Endothelial cell of umbilical vein (primary cell): ENCODE measurements around the gene SUPT3H. TPM values are rescaled to one million over a fixed set of nuclear protein-coding genes. Genes with fewer than 3 reads are reported as not detected.

ENCODE experiments used
- BruUV-seq: library from RNA; stranded (reverse); fragments of 400-500 nt; replicated peaks from 2 replicates; lab custom pipeline; 2021; lab: Mats Ljungman, UMichigan
- CTCF ChIA-PET: fragments of 300-600, 350-600 bp; sonication (Branson Sonifier 250); formaldehyde crosslinking; loops from one replicate; lab custom pipeline; 2021; ENCODE audit warnings: antibody characterized with exemption, inconsistent platforms; lab: Charles Lee
- POLR2A ChIA-PET: fragments of 300-600, 350-600 bp; sonication (Branson Sonifier 250); formaldehyde crosslinking; loops from one replicate; lab custom pipeline; 2021; ENCODE audit warnings: antibody characterized with exemption, inconsistent platforms; lab: Charles Lee
- DNase-seq: peaks from one replicate; pipeline ENCODE4 v3.0.0-alpha.2; 2011; ENCODE audit warnings: low read depth, low spot score
- FAIRE-seq: peaks from 2 replicates; lab custom pipeline; 2011; peaks lifted over from hg19 to GRCh38; lab: Jason Lieb, UNC
- H2AFZ ChIP-seq: 2 replicates; pipeline ENCODE4 v1.6.0; 2012; ENCODE audit warnings: low read depth, low read length, control low read depth, inconsistent platforms
- H3K27ac ChIP-seq: 2 replicates; pipeline ENCODE4 v1.5.1; 2011; ENCODE audit warnings: low read depth, mild to moderate bottlenecking, control low read depth, low read length, moderate library complexity; ENCODE audit not compliant: insufficient read depth
- H3K27me3 ChIP-seq, 2 experiments: 2 replicates each; pipeline versions ENCODE4 v1.6.0 to v1.6.1; 2011; ENCODE audit warnings: low read length in 2 of 2, mixed read lengths in 1 of 2; ENCODE audit not compliant: control insufficient read depth in 2 of 2, insufficient read depth in 2 of 2
- H3K36me3 ChIP-seq, 2 experiments: 2 replicates in 1 of 2; 3 replicates in 1 of 2; pipeline ENCODE4 v1.5.1; 2011; ENCODE audit warnings: low read length in 2 of 2, mild to moderate bottlenecking in 1 of 2, moderate library complexity in 1 of 2; ENCODE audit not compliant: control insufficient read depth in 2 of 2, insufficient read depth in 2 of 2; ENCODE audit errors: extremely low read depth in 1 of 2
- H3K4me1 ChIP-seq: 3 replicates; pipeline ENCODE4 v1.5.1; 2011; ENCODE audit warnings: mild to moderate bottlenecking, low read length; ENCODE audit not compliant: control insufficient read depth, insufficient read depth; ENCODE audit errors: extremely low read depth
- H3K4me2 ChIP-seq: 2 replicates; pipeline ENCODE4 v1.6.1; 2011; ENCODE audit warnings: low read length, control low read depth, mixed read lengths; ENCODE audit not compliant: insufficient read depth
- H3K4me3 ChIP-seq, 3 experiments: fragments of 200-600 bp in 1 of 3; sonication (generic), shearing (Covaris generic) in 1 of 3; replicated peaks in 1 of 3; 2 replicates each; pipeline ENCODE4 v1.5.1; 2011 to 2016; ENCODE audit warnings: control low read depth in 3 of 3, low read length in 3 of 3, mild to moderate bottlenecking in 2 of 3, inconsistent platforms in 1 of 3, low read depth in 1 of 3, moderate library complexity in 1 of 3; ENCODE audit not compliant: insufficient read depth in 1 of 3
- H3K79me2 ChIP-seq: 2 replicates; pipeline ENCODE4 v1.6.0; 2012; ENCODE audit warnings: low read length, inconsistent platforms; ENCODE audit not compliant: control insufficient read depth, insufficient read depth
- H3K9ac ChIP-seq: replicated peaks from 2 replicates; pipeline ENCODE3; 2011; ENCODE audit warnings: low read length, control low read depth; ENCODE audit not compliant: insufficient read depth; ENCODE audit errors: extremely low read depth
- H3K9me1 ChIP-seq: replicated peaks from 3 replicates; pipeline ENCODE4 v1.6.0; 2011; ENCODE audit warnings: mild to moderate bottlenecking, low read length; ENCODE audit not compliant: control insufficient read depth, insufficient read depth; ENCODE audit errors: extremely low read depth
- H3K9me3 ChIP-seq: replicated peaks from 2 replicates; pipeline ENCODE4 v1.5.1; 2012; ENCODE audit warnings: low read length, inconsistent platforms; ENCODE audit not compliant: control insufficient read depth, insufficient read depth
- H4K20me1 ChIP-seq: replicated peaks from 2 replicates; pipeline ENCODE3; 2011; ENCODE audit warnings: mild to moderate bottlenecking, low read length; ENCODE audit not compliant: control insufficient read depth, insufficient read depth; ENCODE audit errors: extremely low read depth
- GATA2 ChIP-seq: IDR thresholded peaks from 2 replicates; pipeline ENCODE4 v1.7.0; 2011; ENCODE audit warnings: low read depth, mild to moderate bottlenecking, moderate library complexity, mixed read lengths, low read length; ENCODE audit not compliant: insufficient read length, insufficient read depth
- MAX ChIP-seq: IDR thresholded peaks from 2 replicates; pipeline ENCODE4 v1.6.1; 2011; ENCODE audit not compliant: insufficient read depth, insufficient read length
- MYC ChIP-seq: IDR thresholded peaks from one replicate; pipeline ENCODE4 v1.6.1; 2011; ENCODE audit warnings: mild to moderate bottlenecking, low read depth, low read length
- POLR2A ChIP-seq: IDR thresholded peaks from 2 replicates; pipeline ENCODE4 v1.6.1; 2012; ENCODE audit warnings: low read depth, mild to moderate bottlenecking, control low read depth, low read length
- dilution Hi-C: fragments of 300-500 bp; cut with MboI; formaldehyde crosslinking; loops from one replicate; pipeline ENCODE4 v1.15.0; 2019; ENCODE audit warnings: low sequenced_read_pairs; ENCODE audit not compliant: extremely low pct_ligation_motif_present
- intact Hi-C: fragments of 100-400 bp; cut with micrococcal nuclease; formaldehyde crosslinking; loops from one replicate; pipeline ENCODE4 v1.10.0; 2022
- polyA plus RNA-seq, 4 experiments: library from polyadenylated mRNA; depleted of rRNA in 3 of 4; stranded (reverse) in 3 of 4; unstranded in 1 of 4; fragments of >200 nt; gene quantifications; 2 replicates each; pipeline versions ENCODE4 v1.2.1 to v1.2.3, GENCODE V29; 2011 to 2012; ENCODE audit warnings: missing spikeins in 1 of 4
- total RNA-seq: library from RNA; stranded (reverse); gene quantifications from 2 replicates; pipeline ENCODE4 v1.2.3, GENCODE V29; 2021

The SUPT3H gene
- total and polyA plus RNA-seq, 2 donors (not counting 3 experiments of a cell fraction or from before 2014, with no cell fraction given): 8.3 to 9.8 TPM

DNA sequence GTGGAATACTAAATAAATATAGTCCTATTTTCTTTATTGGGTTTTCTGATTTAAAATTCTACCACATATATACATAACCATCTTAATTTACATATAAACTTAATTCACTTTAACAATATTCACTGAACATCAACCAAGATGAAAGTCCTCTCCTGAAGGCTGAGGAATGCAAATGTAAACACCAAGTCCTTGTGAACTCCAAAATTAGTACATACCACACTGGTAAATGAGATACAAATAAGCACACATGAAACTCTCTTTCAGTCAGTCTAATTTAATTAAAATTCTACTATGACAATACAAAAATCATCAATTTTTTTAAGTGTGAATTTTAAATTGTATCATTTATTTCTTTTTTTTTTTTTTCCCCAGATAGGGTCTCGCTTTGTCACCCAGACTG is 254.7 kb downstream of the SUPT3H start:
- dilution Hi-C loops: no loop called here
- no TSS peak for BruUV-seq
- POLR2A ChIA-PET: no interaction called here

GRCh38 chr6:45118754-45119153 is 259.0 kb downstream of the SUPT3H start:
- Histone ChIP-seq H4K20me1 (no peaks in the 10 kb centered on the region), H3K9me3 (no peaks in the 10 kb centered on the region), H3K4me2 (no peak overlapping the region), H3K4me3 (no peak overlapping the region), H3K9me1 (no peaks in the 10 kb centered on the region), H3K4me1 (no peaks in the 10 kb centered on the region), H3K36me3 (no peaks in the 10 kb centered on the region), H3K27me3 (no peaks in the 10 kb centered on the region), H3K9ac (no peak overlapping the region), H3K27ac (no peak overlapping the region), H3K79me2 (no peaks in the 10 kb centered on the region), H2AFZ (no peak overlapping the region)
- no peak for TF ChIP-seq GATA2
- no peak for TF ChIP-seq POLR2A
- no peak for TF ChIP-seq MAX
- intact Hi-C loops (no loop called here), dilution Hi-C loops (no loop called here)
- ChIA-PET CTCF (no interaction called here), POLR2A (no interaction called here)
- no peak for FAIRE-seq
- no peak for DNase-seq
- BruUV-seq: no TSS peak

More for the DNA sequence above, 254.7 kb downstream of the SUPT3H start:
- Histone ChIP-seq H3K79me2 (no peaks in the 10 kb centered on the region), H3K4me3 (no peak overlapping the region), H4K20me1 (no peaks in the 10 kb centered on the region), H3K36me3 (no peaks in the 10 kb centered on the region), H3K9me3 (no peaks in the 10 kb centered on the region), H3K27me3 (no peaks in the 10 kb centered on the region), H3K9ac (no peak overlapping the region), H2AFZ (no peak overlapping the region), H3K9me1 (peaks cover 2% of the 10 kb centered on the region), H3K4me1 (no peaks in the 10 kb centered on the region), H3K27ac (no peak overlapping the region), H3K4me2 (no peak overlapping the region)
- FAIRE-seq (no peak), DNase-seq (no peak)
- CTCF ChIA-PET: interaction anchor here (0.7 to 1.0 kb wide), 2 partner anchors 9 to 36 kb away, joined by 3 to 4 read pairs; no protein-coding TSS in a partner anchor
- no peak for TF ChIP-seq POLR2A
- TF ChIP-seq MYC: no peak
- TF ChIP-seq MAX: no peak
- no peak for TF ChIP-seq GATA2
- intact Hi-C loops: no loop called here
